HepG2 (cell line): ENCODE measurements around the gene RFC1. TPM values are rescaled to one million over a fixed set of nuclear protein-coding genes. Genes with fewer than 3 reads are reported as not detected.

Experiments used
- CREM ChIP-seq, 2 experiments: sonication (generic) in 1 of 2; formaldehyde crosslinking in 1 of 2; IDR thresholded peaks; 2 replicates each; pipeline versions ENCODE4 v1.4.0 to v1.6.1; 2016 to 2020; ENCODE audit warnings: antibody characterized with exemption in 1 of 2, mild to moderate bottlenecking in 1 of 2, missing genetic modification reagents in 1 of 2
- DNMT3B ChIP-seq: conservative IDR thresholded peaks from 2 replicates; pipeline ENCODE4 v1.6.1; 2016; ENCODE audit warnings: missing biosample characterization, control low read depth
- FOXP1 ChIP-seq, 2 experiments: fragments of 450-650 bp in 1 of 2; IDR thresholded peaks; 2 replicates each; pipeline ENCODE4 v1.6.1; 2017 to 2018; ENCODE audit warnings: antibody characterized with exemption in 1 of 2
- GLI4 ChIP-seq: sonication (generic); formaldehyde crosslinking; IDR thresholded peaks from 2 replicates; pipeline ENCODE4 v1.5.1; 2020; ENCODE audit warnings: missing genetic modification reagents, mild to moderate bottlenecking, moderate library complexity, borderline replicate concordance
- HDAC6 ChIP-seq: fragments of 200-600 bp; sonication (generic); IDR thresholded peaks from 2 replicates; pipeline ENCODE4 v1.7.0; 2017; ENCODE audit warnings: mild to moderate bottlenecking, antibody characterized with exemption, low read length, low read depth
- HHEX ChIP-seq: IDR thresholded peaks from 2 replicates; pipeline ENCODE4 v1.6.1; 2016; ENCODE audit warnings: control low read depth
- HMG20B ChIP-seq: conservative IDR thresholded peaks from 2 replicates; pipeline ENCODE4 v1.6.1; 2016; ENCODE audit warnings: missing genetic modification reagents, missing compliant biosample characterization
- IKZF4 ChIP-seq: sonication (generic); formaldehyde crosslinking; IDR thresholded peaks from 2 replicates; pipeline ENCODE4 v1.5.1; 2020; ENCODE audit warnings: borderline replicate concordance, mild to moderate bottlenecking, low read depth, missing genetic modification reagents; ENCODE audit errors: not compliant biosample characterization
- KAT8 ChIP-seq: IDR thresholded peaks from 2 replicates; pipeline ENCODE4 v1.6.1; 2016; ENCODE audit warnings: missing genetic modification reagents, missing compliant biosample characterization
- KMT2B ChIP-seq: IDR thresholded peaks from 2 replicates; pipeline ENCODE4 v1.6.1; 2016; ENCODE audit warnings: missing genetic modification reagents, missing compliant biosample characterization
- NFE2 ChIP-seq: sonication (generic); formaldehyde crosslinking; IDR thresholded peaks from 2 replicates; pipeline ENCODE4 v1.4.0; 2020; ENCODE audit warnings: missing genetic modification reagents
- NFKBIZ ChIP-seq: IDR thresholded peaks from 2 replicates; pipeline ENCODE4 v1.6.1; 2018; ENCODE audit warnings: missing genetic modification reagents, missing compliant biosample characterization
- POLR2G ChIP-seq: fragments of 200-400 bp; formaldehyde crosslinking; IDR thresholded peaks from 2 replicates; pipeline ENCODE4 v1.6.1; 2018; ENCODE audit warnings: mild to moderate bottlenecking, low read depth, low read length, moderate library complexity
- RCOR2 ChIP-seq: IDR thresholded peaks from 2 replicates; pipeline ENCODE4 v1.6.1; 2016; ENCODE audit warnings: missing biosample characterization, missing genetic modification reagents
- SMYD3 ChIP-seq: sonication (generic); formaldehyde crosslinking; IDR thresholded peaks from 2 replicates; pipeline ENCODE4 v1.8.1; 2023; ENCODE audit warnings: mild to moderate bottlenecking, missing genetic modification reagents
- SNAI1 ChIP-seq: sonication (generic); formaldehyde crosslinking; IDR thresholded peaks from 2 replicates; pipeline ENCODE4 v1.5.0; 2020; ENCODE audit warnings: mild to moderate bottlenecking, missing genetic modification reagents, borderline replicate concordance
- SP5 ChIP-seq: IDR thresholded peaks from 2 replicates; pipeline ENCODE4 v1.6.1; 2016; ENCODE audit warnings: low read depth, borderline replicate concordance
- TBP ChIP-seq: sonication (generic); formaldehyde crosslinking; IDR thresholded peaks from 2 replicates; pipeline ENCODE4 v1.5.0; 2020; ENCODE audit warnings: missing genetic modification reagents
- TEAD2 ChIP-seq: sonication (generic); formaldehyde crosslinking; IDR thresholded peaks from 2 replicates; pipeline ENCODE4 v1.9.0; 2021; ENCODE audit warnings: missing genetic modification reagents
- ZNF12 ChIP-seq: sonication (generic); formaldehyde crosslinking; IDR thresholded peaks from 2 replicates; pipeline ENCODE4 v1.5.0; 2020; ENCODE audit warnings: missing genetic modification reagents
- ZNF121 ChIP-seq: sonication (generic); formaldehyde crosslinking; IDR thresholded peaks from 2 replicates; pipeline ENCODE4 v1.5.0; 2020; ENCODE audit warnings: mild to moderate bottlenecking, missing genetic modification reagents
- ZNF333 ChIP-seq: sonication (generic); formaldehyde crosslinking; IDR thresholded peaks from 2 replicates; pipeline ENCODE4 v1.4.0; 2020; ENCODE audit warnings: mild to moderate bottlenecking, missing genetic modification reagents, borderline replicate concordance
- ZNF629 ChIP-seq: sonication (generic); formaldehyde crosslinking; conservative IDR thresholded peaks from 2 replicates; pipeline ENCODE4 v1.5.0; 2020; ENCODE audit warnings: missing genetic modification reagents
- ZNF670 ChIP-seq: sonication (generic); formaldehyde crosslinking; IDR thresholded peaks from 2 replicates; pipeline ENCODE4 v1.8.0; 2022; ENCODE audit warnings: mild to moderate bottlenecking, missing genetic modification reagents, borderline replicate concordance
- polyA plus RNA-seq, 8 experiments: library from polyadenylated mRNA; depleted of rRNA in 3 of 8; stranded (reverse) in 7 of 8; unstranded in 1 of 8; fragments of >200 nt; fragmentation: Illumina TruSeq in 4 of 8; extraction: Trizol in 4 of 8; gene quantifications; 2 replicates each; pipeline versions ENCODE4 v1.2.1 to v1.2.3, GENCODE V29; 2011 to 2016; ENCODE audit warnings: low read depth in 4 of 8, missing spikeins in 1 of 8, mixed read lengths in 1 of 8; ENCODE audit not compliant: insufficient read depth in 1 of 8
- total RNA-seq, 5 experiments: library from RNA; depleted of rRNA; stranded (reverse); fragments of >200 nt; fragmentation: Illumina TruSeq; extraction: Trizol; gene quantifications; 2 replicates each; pipeline ENCODE4 v1.2.3, GENCODE V29; 2016; ENCODE audit warnings: low read depth in 1 of 5
- TF ChIP-seq, protein P1 (sequence below): sonication (generic); formaldehyde crosslinking; IDR thresholded peaks from 2 replicates; pipeline ENCODE4 v1.4.0; 2020; ENCODE audit warnings: missing genetic modification reagents
- TF ChIP-seq, protein P2 (sequence below): sonication (generic); formaldehyde crosslinking; IDR thresholded peaks from 2 replicates; pipeline ENCODE4 v1.5.1; 2020; ENCODE audit warnings: missing genetic modification reagents, mild to moderate bottlenecking, borderline replicate concordance
- TF ChIP-seq, protein P3 (sequence below): sonication (generic); formaldehyde crosslinking; IDR thresholded peaks from 2 replicates; pipeline ENCODE4 v1.4.0; 2020; ENCODE audit warnings: missing genetic modification reagents, borderline replicate concordance
- TF ChIP-seq, protein P4 (sequence below): sonication (generic); formaldehyde crosslinking; conservative IDR thresholded peaks from 2 replicates; pipeline ENCODE4 v1.4.0; 2020; ENCODE audit warnings: missing genetic modification reagents

The RFC1 gene
- total and polyA plus RNA-seq, 2 of the 13 experiments (the other 11 are each of a cell fraction or from before 2014, with no cell fraction given): 15.9 to 78.8 TPM

DNA sequence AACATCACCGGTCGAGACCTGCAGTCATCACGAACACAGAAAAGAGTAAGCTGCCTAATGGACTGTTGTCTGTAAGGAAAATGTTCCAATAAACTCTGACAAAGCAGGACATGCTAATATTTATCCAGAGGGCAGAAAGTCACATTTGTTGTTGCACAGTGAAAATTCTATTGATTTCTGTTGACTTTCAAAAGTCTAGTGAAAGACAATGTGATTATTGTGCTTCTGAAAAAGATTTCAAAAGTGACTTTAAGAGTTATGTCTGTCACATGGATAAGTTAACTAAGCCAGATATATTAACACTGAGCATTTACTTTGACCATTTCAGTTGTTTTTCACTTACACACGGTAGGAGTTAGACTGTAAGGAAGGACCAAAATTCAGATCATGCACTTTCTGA is 9.3 kb upstream of the RFC1 start (continued):
- TF ChIP-seq KAT8 (peak; percentile 21; the same call in 1 of the 2 replicates), HMG20B (CRISPR knock-in tag) (0 out of 2 replicates have a peak, but pooled peaks have one; percentile 28), NFKBIZ (0 out of 2 replicates have a peak, but pooled peaks have one; percentile 61), KMT2B (CRISPR knock-in tag) (no peak), ZNF670 (CRISPR knock-in tag) (0 out of 2 replicates have a peak, but pooled peaks have one; percentile 55), TBP (CRISPR knock-in tag) (no peak), ZNF12 (peak; percentile 52; the same call in 1 of the 2 replicates), SP5 (CRISPR knock-in tag) (0 out of 2 replicates have a peak, but pooled peaks have one; percentile 18), ZNF121 (CRISPR knock-in tag) (no peak), GLI4 (CRISPR knock-in tag) (no peak), SNAI1 (CRISPR knock-in tag) (no peak), POLR2G (no peak), RCOR2 (peak; percentile 50; the same call in 1 of the 2 replicates), IKZF4 (CRISPR knock-in tag) (no peak), ZNF333 (no peak), DNMT3B (CRISPR knock-in tag) (no peak), ZNF629 (CRISPR knock-in tag) (no peak), NFE2 (CRISPR knock-in tag) (no peak), SMYD3 (CRISPR knock-in tag) (no peak), CREM (IDR thresholded peaks at IDR 0.05) (peak; percentile 69; the same call in 1 of the 2 replicates), CREM (CRISPR knock-in tag; IDR thresholded peaks at IDR 0.05) (no peak), HHEX (CRISPR knock-in tag) (no peak), FOXP1 (IDR thresholded peaks at IDR 0.05) (peak; percentile 83), FOXP1 (CRISPR knock-in tag; IDR thresholded peaks at IDR 0.05) (peak; percentile 90), TEAD2 (no peak), HDAC6 (no peak)
- TF ChIP-seq, protein P1, sequence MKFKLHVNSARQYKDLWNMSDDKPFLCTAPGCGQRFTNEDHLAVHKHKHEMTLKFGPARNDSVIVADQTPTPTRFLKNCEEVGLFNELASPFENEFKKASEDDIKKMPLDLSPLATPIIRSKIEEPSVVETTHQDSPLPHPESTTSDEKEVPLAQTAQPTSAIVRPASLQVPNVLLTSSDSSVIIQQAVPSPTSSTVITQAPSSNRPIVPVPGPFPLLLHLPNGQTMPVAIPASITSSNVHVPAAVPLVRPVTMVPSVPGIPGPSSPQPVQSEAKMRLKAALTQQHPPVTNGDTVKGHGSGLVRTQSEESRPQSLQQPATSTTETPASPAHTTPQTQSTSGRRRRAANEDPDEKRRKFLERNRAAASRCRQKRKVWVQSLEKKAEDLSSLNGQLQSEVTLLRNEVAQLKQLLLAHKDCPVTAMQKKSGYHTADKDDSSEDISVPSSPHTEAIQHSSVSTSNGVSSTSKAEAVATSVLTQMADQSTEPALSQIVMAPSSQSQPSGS (CRISPR knock-in tag): peak; percentile 47; the same call in 1 of the 2 replicates
- TF ChIP-seq, protein P2, sequence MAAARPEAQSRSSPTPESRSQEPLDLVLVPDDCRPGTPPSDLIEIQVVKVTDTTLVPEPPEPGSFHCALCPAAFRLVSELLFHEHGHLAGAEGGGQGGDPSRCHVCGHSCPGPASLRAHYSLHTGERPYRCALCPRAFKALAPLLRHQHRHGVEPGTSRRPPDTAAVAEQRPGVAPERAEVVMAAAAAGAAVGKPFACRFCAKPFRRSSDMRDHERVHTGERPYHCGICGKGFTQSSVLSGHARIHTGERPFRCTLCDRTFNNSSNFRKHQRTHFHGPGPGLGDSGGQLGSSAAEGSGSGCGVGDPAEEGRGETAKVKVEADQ (CRISPR knock-in tag): no peak
- TF ChIP-seq, protein P3, sequence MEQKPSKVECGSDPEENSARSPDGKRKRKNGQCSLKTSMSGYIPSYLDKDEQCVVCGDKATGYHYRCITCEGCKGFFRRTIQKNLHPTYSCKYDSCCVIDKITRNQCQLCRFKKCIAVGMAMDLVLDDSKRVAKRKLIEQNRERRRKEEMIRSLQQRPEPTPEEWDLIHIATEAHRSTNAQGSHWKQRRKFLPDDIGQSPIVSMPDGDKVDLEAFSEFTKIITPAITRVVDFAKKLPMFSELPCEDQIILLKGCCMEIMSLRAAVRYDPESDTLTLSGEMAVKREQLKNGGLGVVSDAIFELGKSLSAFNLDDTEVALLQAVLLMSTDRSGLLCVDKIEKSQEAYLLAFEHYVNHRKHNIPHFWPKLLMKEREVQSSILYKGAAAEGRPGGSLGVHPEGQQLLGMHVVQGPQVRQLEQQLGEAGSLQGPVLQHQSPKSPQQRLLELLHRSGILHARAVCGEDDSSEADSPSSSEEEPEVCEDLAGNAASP (CRISPR knock-in tag): peak; percentile 54; the same call in 1 of the 2 replicates
- TF ChIP-seq, protein P4, sequence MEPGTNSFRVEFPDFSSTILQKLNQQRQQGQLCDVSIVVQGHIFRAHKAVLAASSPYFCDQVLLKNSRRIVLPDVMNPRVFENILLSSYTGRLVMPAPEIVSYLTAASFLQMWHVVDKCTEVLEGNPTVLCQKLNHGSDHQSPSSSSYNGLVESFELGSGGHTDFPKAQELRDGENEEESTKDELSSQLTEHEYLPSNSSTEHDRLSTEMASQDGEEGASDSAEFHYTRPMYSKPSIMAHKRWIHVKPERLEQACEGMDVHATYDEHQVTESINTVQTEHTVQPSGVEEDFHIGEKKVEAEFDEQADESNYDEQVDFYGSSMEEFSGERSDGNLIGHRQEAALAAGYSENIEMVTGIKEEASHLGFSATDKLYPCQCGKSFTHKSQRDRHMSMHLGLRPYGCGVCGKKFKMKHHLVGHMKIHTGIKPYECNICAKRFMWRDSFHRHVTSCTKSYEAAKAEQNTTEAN (CRISPR knock-in tag): peak; percentile 42; the same call in 1 of the 2 replicates
